IPS-11a (cell line): Measurements from ENCODE around the gene TMEM187.

ENCODE experiments used
- H3K4me3 ChIP-seq: one replicate; pipeline ENCODE4 v1.5.1; 2013; ENCODE audit warnings: low read depth, low read length, control low read depth

Gene TMEM187

GRCh38 chrX:153953892-153954557, 18.5 kb upstream of the TMEM187 start:
- no peak overlapping the region for H3K4me3 ChIP-seq

GRCh38 chrX:153954558-153955227, 17.9 kb upstream of the TMEM187 start:
- no peak overlapping the region for H3K4me3 ChIP-seq

DNA sequence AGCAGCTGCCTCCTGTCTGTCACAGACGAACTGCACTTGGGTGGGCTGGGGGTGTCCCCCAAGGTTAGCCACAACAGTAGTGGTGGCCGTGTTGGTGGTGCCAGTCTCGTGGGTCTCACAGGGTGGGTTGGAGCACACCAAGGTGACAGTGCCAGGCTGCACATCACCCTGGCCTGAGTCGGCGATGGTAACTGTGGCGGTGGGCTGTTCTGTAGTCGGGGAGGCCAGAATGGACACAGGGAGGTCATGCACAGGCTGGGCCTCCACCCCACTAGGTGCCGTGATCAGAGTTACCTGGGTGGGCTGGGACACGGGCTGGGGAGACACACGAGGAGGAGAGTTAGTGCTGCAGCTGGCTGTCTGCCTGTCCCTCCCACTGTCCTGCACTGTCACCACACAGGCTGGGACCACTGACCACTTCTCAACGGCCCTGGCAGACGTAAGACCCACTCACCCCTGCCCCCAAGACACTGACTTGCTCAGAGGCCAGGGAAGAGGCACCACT, 17.3 kb upstream of the TMEM187 start:
- no peak overlapping the region for H3K4me3 ChIP-seq

DNA sequence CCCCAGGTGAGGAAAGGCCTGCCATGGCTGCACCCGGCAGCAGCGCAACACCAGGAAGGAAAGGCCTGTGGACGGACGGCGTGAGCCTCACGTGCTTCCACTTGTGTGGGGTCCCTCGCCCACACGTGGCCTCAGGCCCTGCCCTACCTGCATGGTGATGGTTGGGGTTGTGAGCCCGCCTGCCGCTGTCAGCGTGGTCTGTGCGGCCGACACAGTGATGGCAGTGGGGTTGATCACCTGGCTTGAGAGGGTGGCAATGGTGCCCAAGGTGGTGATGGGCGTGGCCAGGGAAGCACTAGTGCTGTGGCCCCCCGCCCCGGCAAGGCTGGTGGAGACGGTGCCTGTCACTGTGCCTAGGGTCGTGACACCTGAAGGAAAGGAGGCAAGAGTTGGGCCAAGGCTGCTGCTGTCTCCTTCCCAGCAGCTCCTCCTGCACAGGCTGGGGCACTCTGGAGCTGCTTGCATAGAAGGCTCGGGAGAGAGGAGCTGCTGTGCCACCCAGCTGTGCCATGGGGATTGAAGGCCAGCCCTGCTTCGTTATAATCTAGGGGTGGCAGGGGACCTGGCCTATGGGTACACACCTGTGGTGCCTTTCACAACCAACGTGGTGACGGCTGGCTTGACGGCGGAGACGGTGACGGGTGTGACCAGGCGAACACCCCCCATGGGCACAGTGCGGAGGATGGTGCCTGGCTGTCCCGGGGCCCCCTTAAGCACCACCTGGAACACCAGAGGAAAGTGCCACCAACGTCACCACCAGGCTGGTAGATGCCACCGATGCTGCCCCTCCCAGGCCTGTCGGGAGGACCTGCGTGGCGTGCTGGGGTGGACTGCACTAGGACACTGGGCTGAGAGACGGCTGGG, 16.3 kb upstream of the TMEM187 start:
- H3K4me3 ChIP-seq = no peak overlapping the region

DNA sequence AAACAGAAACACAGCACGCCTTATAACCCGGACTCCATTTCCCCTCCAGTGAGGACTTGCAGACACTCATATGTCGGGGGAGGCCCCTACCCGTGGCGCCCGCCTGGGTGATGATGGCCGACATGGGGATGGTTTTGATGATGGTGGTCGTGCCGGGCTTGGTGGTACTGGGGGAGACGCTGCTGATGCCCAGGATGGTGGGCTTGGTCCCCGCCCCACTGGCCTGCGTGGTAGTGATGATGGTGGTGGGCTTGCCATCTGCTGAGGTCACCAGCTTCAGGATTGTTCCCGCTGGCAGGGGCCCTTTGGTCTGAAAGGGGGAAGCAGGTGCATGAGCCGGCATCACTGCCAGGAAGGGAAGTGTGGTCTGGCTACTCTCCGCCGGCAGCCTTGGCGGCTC, 15.3 kb upstream of the TMEM187 start:
- H3K4me3 ChIP-seq = no peak overlapping the region

DNA sequence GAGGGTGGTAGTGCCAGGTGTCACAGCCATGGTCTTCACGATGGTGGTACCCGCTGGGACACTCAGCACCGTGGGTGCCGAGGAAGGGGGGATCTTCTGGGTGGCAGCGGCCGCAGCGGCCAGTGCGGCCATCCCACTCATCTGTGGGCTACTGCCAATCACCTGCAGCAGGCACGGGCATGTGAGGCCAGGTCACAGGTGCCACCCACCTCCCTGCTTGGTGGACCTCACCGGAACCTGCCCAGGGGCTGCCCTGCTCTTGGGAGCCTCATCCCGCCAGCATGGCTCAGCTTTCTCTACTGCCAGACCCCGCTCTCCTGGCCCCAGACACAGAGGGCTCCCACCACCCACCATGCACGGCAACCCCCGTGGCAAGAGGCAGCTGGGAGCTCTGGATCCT, 13.9 kb upstream of the TMEM187 start:
- H3K4me3 ChIP-seq = no peak overlapping the region

DNA sequence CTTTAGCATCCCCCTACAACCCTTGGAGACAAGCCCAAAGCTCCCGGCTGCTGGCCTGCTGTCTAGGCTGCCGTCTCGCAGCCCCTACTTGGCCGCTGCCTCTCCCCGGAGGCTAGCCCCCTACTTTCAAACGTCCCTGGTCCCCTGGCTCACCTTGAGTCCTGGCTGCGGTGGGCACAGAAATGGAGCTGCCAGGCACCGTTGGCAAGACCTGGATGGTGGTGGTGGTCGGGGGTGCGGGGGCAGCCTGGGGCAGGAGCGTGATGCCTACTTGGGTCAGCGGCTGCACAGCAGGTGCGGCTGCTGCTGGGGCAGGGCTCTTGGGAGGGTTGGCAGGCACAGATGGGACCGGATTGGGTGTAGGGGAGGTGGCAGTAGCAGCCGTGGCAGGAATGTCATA, 12.9 kb upstream of the TMEM187 start:
- H3K4me3 ChIP-seq = no peak overlapping the region

GRCh38 chrX:153960077-153960476, 12.5 kb upstream of the TMEM187 start:
- H3K4me3 ChIP-seq = no peak overlapping the region

- no peak overlapping the region for H3K4me3 ChIP-seq
Measured at GRCh38 chrX:153960786-153961185, 11.8 kb upstream of the TMEM187 start.

GRCh38 chrX:153961292-153961691, 11.3 kb upstream of the TMEM187 start:
- no peak overlapping the region for H3K4me3 ChIP-seq

DNA sequence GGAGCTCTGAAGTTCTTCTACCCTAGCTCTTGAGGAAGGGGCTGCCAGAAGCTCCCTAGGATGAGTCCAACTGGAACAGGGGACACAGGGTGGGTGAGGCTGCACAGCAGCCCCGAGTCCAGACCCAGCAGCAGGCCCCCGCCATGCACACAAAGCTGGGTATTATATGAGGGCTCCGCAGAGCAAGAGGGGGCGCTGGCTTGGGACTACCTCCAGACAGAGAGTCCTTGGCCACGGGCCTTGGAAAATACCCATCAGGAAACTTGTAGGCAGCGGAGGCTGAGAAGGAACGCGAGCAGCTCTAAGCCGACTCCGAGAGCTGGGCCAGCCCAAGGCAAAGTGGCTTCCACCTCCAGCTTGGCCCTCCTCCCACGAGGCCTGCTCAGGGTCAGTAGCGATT, 9.0 kb upstream of the TMEM187 start:
- no peak overlapping the region for H3K4me3 ChIP-seq

DNA sequence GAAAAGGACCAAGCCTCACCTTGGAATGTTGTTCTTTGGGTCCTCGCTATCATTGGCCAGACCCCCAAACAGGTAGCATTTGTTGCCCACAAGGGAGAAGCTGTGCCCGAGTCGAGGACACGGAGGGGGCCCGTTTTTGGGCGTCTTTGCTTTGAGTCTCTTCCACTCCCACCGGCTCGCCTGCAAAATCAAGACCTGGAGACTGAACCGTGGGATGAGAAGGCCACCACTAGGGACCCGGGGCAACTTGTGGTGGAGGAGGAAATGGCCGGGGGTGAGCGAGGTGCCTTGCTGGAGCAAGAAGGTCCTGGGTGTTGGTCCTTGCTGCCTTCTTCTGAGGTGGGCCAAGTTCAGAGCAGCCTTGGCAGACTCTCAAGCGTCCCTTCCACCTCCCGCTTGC, 8.4 kb upstream of the TMEM187 start:
- no peak overlapping the region for H3K4me3 ChIP-seq

DNA sequence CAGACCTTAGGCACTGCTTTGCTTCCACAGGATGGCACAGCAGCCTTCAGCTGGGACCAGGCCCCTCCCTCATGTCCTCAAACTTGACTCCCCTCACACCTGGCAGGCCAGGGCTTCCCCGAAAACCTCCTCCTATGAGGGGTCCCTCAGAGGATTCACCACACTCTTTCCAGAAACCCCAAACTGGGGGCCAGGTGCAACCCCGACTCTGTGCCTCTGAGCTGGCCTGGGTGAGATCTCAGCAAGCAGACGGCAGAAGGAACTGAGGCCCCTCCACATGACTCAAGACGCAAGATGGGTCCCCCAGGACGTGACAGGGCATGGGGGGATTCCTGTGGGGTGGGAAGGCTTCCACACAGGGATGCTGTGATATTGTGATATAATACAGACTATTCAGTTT, 7.1 kb upstream of the TMEM187 start:
- H3K4me3 ChIP-seq = no peak overlapping the region

- H3K4me3 ChIP-seq = no peak overlapping the region
Measured at GRCh38 chrX:153966283-153966688, 6.3 kb upstream of the TMEM187 start.

- no peak overlapping the region for H3K4me3 ChIP-seq
Measured at GRCh38 chrX:153966841-153967535, 5.6 kb upstream of the TMEM187 start.

- H3K4me3 ChIP-seq = no peak overlapping the region
Measured at GRCh38 chrX:153967536-153968224, 4.9 kb upstream of the TMEM187 start.

DNA sequence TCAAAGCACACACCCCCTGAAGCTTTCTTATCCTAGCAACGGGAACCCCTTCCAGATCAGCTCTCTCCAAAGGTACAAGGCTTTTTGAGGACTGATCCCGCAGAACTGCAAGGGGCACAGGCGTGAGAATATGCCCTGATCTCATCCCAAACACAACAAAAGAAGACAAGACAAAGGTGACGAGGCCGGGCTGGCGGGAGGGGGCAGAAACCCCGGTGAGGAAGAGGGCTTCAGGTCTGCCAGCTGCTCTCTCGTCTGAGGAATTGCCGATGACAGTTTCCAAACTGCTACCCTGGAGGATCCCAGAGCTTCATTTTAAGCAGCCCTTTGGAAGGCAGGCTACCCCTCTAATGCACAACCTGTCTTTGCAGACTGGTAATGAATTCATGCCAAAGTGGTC, 4.3 kb upstream of the TMEM187 start:
- H3K4me3 ChIP-seq = no peak overlapping the region

DNA sequence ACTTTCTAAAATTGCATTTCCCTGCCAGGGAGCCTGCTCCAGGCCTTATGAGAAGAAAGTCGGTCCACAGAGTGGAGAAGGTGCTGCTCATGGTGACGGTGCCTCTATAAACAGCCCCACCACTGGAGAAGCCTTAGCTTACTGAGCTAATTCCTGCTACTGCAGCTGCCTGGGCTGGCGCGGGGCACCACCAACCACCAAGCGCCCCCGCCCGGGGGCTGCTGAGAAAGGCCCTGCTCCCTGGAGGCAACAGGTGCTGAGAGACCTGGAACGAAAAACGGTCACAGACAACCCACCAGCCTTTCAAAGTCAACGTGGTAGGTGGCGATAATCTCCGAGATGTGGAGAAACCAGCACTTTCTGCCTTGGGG, 3.8 kb upstream of the TMEM187 start:
- H3K4me3 ChIP-seq = no peak overlapping the region

GRCh38 chrX:153969125-153969903, 3.2 kb upstream of the TMEM187 start:
- peak overlapping the region; percentile 50 for H3K4me3 ChIP-seq

- peak overlapping the region; percentile 50 for H3K4me3 ChIP-seq
Measured at GRCh38 chrX:153969904-153970356, 2.6 kb upstream of the TMEM187 start.
